Measurements from ENCODE around the gene SYCP1.

DNA sequence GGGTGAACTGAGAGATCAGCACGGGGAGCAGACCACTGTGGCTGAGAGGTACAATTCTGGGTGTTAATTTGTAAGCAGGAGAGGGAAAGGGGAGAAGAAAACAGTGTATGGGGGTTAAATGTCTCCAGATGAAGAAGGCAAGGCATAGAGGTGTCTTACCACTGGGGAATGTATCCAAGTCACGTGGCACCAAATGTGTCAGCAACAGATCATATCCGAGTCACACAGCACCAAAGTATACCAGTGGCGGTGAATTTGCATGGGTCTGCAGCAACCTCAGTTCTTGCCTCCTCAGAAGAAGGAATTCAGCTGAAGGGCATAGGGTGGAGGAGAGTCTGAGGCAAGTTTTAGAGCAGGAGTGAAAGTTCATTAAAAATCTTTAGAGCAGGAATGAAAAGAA lies 21.2 kb upstream of the SYCP1 start:
- TF ChIP-seq TAF1 (IDR thresholded peaks at IDR 0.05; ENCODE audit: low read depth, low read length): no peak
- no peak for TF ChIP-seq POLR2AphosphoS5 (IDR thresholded peaks at IDR 0.05; ENCODE audit: low read depth, low read length)
- no peak for TF ChIP-seq POLR2A (IDR thresholded peaks at IDR 0.05; ENCODE audit: low read depth, low read length)
- TF ChIP-seq SPI1 (IDR thresholded peaks at IDR 0.05; ENCODE audit: low read depth, low read length): no peak
- TF ChIP-seq POU2F2 (IDR thresholded peaks at IDR 0.05; ENCODE audit: low read depth, low read length): no peak
